A549 (cell line): ENCODE measurements around the gene C5orf15.

Experiments used
- BHLHE40 ChIP-seq: IDR thresholded peaks from 2 replicates; pipeline ENCODE4 v1.6.1; 2012; ENCODE audit warnings: low read depth, low read length, inconsistent platforms
- CEBPB ChIP-seq, 2 experiments: fragments of >200 bp in 1 of 2; sonication (Bioruptor Twin) in 1 of 2; formaldehyde crosslinking in 1 of 2; IDR thresholded peaks; 2 replicates each; pipeline ENCODE4 v1.6.1; 2012 to 2016
- CHD4 ChIP-seq: fragments of 200-600 bp; sonication (generic); IDR thresholded peaks from 2 replicates; pipeline ENCODE4 v1.6.1; 2016; ENCODE audit warnings: antibody characterized with exemption, mild to moderate bottlenecking, borderline replicate concordance
- CTCF ChIP-seq: fragments of >200 bp; sonication (Bioruptor Twin); formaldehyde crosslinking; IDR thresholded peaks from 3 replicates; pipeline ENCODE4 v1.5.1; 2016
- POLR2A ChIP-seq: IDR thresholded peaks from 2 replicates; pipeline ENCODE4 v1.6.1; 2012; ENCODE audit warnings: mild to moderate bottlenecking, low read length
- RAD21 ChIP-seq, 2 experiments: fragments of >200 bp in 1 of 2; sonication (Bioruptor Twin) in 1 of 2; formaldehyde crosslinking in 1 of 2; IDR thresholded peaks in 1 of 2; conservative IDR thresholded peaks in 1 of 2; 2 replicates in 1 of 2; 3 replicates in 1 of 2; pipeline ENCODE4 v1.6.1; 2012 to 2018; ENCODE audit warnings: inconsistent platforms in 1 of 2
- REST ChIP-seq: fragments of 200-600 bp; sonication (generic); IDR thresholded peaks from 2 replicates; pipeline ENCODE4 v1.6.1; 2016; ENCODE audit warnings: antibody characterized with exemption, mild to moderate bottlenecking, moderate library complexity
- TF ChIP-seq, protein P1 (sequence below): IDR thresholded peaks from 2 replicates; pipeline ENCODE4 v1.6.1; 2012

- no peak for TF ChIP-seq CTCF
- TF ChIP-seq BHLHE40 = no peak
- no peak for TF ChIP-seq RAD21 (conservative IDR thresholded peaks at IDR 0.05 in 1 of 2, IDR thresholded peaks at IDR 0.05 in 1 of 2)
- no peak for TF ChIP-seq POLR2A
- no peak for TF ChIP-seq CEBPB (IDR thresholded peaks at IDR 0.05)
- no peak for TF ChIP-seq CHD4
- TF ChIP-seq, protein P1, sequence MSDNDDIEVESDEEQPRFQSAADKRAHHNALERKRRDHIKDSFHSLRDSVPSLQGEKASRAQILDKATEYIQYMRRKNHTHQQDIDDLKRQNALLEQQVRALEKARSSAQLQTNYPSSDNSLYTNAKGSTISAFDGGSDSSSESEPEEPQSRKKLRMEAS = no peak
- no peak for TF ChIP-seq REST
These were observed 47.4 kb downstream of the C5orf15 start for GRCh38 chr5:133921069-133921468.
